ENCODE data around the gene FHAD1. TPM values are rescaled to one million over a fixed set of nuclear protein-coding genes. Genes with fewer than 3 reads are reported as not detected.

Gene FHAD1
- total and polyA plus RNA-seq, 10 of the 15 experiments (the other 5 are each of a cell fraction or from before 2014, with no cell fraction given), result 0.09 to 1.0 (median 0.32) TPM; not detected in 2

GRCh38 chr1:15245593-15246360 is 1.2 kb upstream of the FHAD1 start (continued):
- no peak for TF ChIP-seq MLLT1 (IDR thresholded peaks at IDR 0.05)
- no peak for TF ChIP-seq RUNX3 (IDR thresholded peaks at IDR 0.05; ENCODE audit: low read length)
- no peak for TF ChIP-seq LARP7 (IDR thresholded peaks at IDR 0.05)

- in situ Hi-C loops (cut with MboI) (no loop called here), intact Hi-C loops (cut with micrococcal nuclease; ENCODE audit: unreplicated experiment) (loop anchor here (5.0 kb wide), 1 partner anchor 91 kb away; no protein-coding TSS in a partner anchor)
- 58% methylated on average over 4 of the region's 4 CpGs for WGBS (ENCODE audit: insufficient coverage, insufficient replicate concordance, low lambda C conversion rate, missing lambda C conversion rate)
- CTCF ChIA-PET, result interaction anchor here (0.9 to 2.8 kb wide), 7 partner anchors 13 to 120 kb away, joined by 3 to 20 read pairs (median 5); no protein-coding TSS in a partner anchor
- DNase-seq (ENCODE audit: low read depth, low spot score) (no peak), ATAC-seq (no peak), FAIRE-seq (no peak)
- no peak overlapping the region for H3K9ac ChIP-seq (ENCODE audit: control insufficient read depth, insufficient read depth, low read length)
- BruUV-seq (replicated peaks), result no TSS peak
- RAD21 ChIA-PET (ENCODE audit: unreplicated experiment), result interaction anchor here (0.6 to 2.9 kb wide), 13 partner anchors 9 to 716 kb away, joined by 3 to 20 read pairs (median 4); partner anchors contain the start of gene TMEM51
- H3K4me1 ChIP-seq (ENCODE audit: control insufficient read depth, insufficient read depth, low read length), result peaks cover 30% of the 10 kb centered on the region
- no peak overlapping the region; the same call in 1 of the 2 replicates for H3K4me2 ChIP-seq (ENCODE audit: control insufficient read depth, insufficient read depth)
- no peaks in the 10 kb centered on the region for H3K79me2 ChIP-seq (ENCODE audit: control insufficient read depth, insufficient read depth, low read length)
- no peaks in the 10 kb centered on the region for H3K27me3 ChIP-seq (replicated peaks in 1 of 2; ENCODE audit: control insufficient read depth in 2 of 2, insufficient read depth in 2 of 2, low read length in 1 of 2)
- SMC1A ChIA-PET (ENCODE audit: uncharacterized antibody, unreplicated experiment), result interaction anchor here (0.6 to 4.1 kb wide), 14 partner anchors 11 to 826 kb away, joined by 3 to 28 read pairs (median 5); no protein-coding TSS in a partner anchor
- H3K27ac ChIP-seq (ENCODE audit: control insufficient read depth, insufficient read depth), result no peak overlapping the region
- H3K36me3 ChIP-seq (ENCODE audit: control insufficient read depth in 2 of 2, insufficient read depth in 2 of 2, low read length in 1 of 2), result no peaks in the 10 kb centered on the region
- TF ChIP-seq IRF3 (IDR thresholded peaks at IDR 0.05), result no peak
- TF ChIP-seq SMARCA5 (IDR thresholded peaks at IDR 0.05), result no peak
- TF ChIP-seq SKIL (IDR thresholded peaks at IDR 0.05; ENCODE audit: low read depth, poor library complexity, severe bottlenecking), result no peak
- no peak for TF ChIP-seq RUNX3 (IDR thresholded peaks at IDR 0.05; ENCODE audit: low read length)
- TF ChIP-seq E4F1 (IDR thresholded peaks at IDR 0.05; ENCODE audit: borderline replicate concordance, partially characterized antibody), result no peak
- TF ChIP-seq RB1 (IDR thresholded peaks at IDR 0.05; ENCODE audit: borderline replicate concordance), result no peak
- no peak overlapping the region for H3K4me3 ChIP-seq
- peaks cover 13% of the 10 kb centered on the region; the same call in 2 of the 3 replicates for H3K9me3 ChIP-seq (replicated peaks; ENCODE audit: control insufficient read depth, insufficient read depth, low read length)
- H4K20me1 ChIP-seq (ENCODE audit: control insufficient read depth, insufficient read depth), result no peaks in the 10 kb centered on the region
- no peak overlapping the region for H2AFZ ChIP-seq (ENCODE audit: control insufficient read depth, low read depth, low read length)
- POLR2A ChIA-PET, result interaction anchor here (1.0 to 4.0 kb wide), 5 partner anchors 11 to 91 kb away, joined by 3 to 18 read pairs (median 17); no protein-coding TSS in a partner anchor
Observed at GRCh38 chr1:15248216-15248615, 1.2 kb downstream of the FHAD1 start.
